Measurements from ENCODE around the gene NTRK3. TPM values are rescaled to one million over a fixed set of nuclear protein-coding genes. Genes with fewer than 3 reads are reported as not detected.

NTRK3 gene
- total RNA-seq, 1 experiment from 2014 or later, result not detected

GRCh38 chr15:88241461-88241860, 15.1 kb downstream of the NTRK3 start:
- intact Hi-C loops (cut with micrococcal nuclease), result no loop called here
- H2AFZ ChIP-seq (ENCODE audit: low read length), result no peak overlapping the region
- H3K4me3 ChIP-seq (ENCODE audit: low read length), result no peak overlapping the region
- H4K20me1 ChIP-seq (ENCODE audit: low read length), result no peaks in the 10 kb centered on the region
- H3K9me2 ChIP-seq (replicated peaks; ENCODE audit: low read length), result no peaks in the 10 kb centered on the region
- ChIA-PET CTCF (no interaction called here), POLR2A (ENCODE audit: unreplicated experiment) (no interaction called here)
- no peaks in the 10 kb centered on the region for H3K9me3 ChIP-seq (ENCODE audit: low read length)
- no TSS peak for BruUV-seq (replicated peaks)
- no peaks in the 10 kb centered on the region for H3K27me3 ChIP-seq (ENCODE audit: low read length)
- no peak for DNase-seq
- no peak overlapping the region for H3K27ac ChIP-seq (ENCODE audit: low read length)
- no peaks in the 10 kb centered on the region for H3K79me2 ChIP-seq (ENCODE audit: low read length)
- TF ChIP-seq EZH2phosphoT487 (IDR thresholded peaks at IDR 0.05; ENCODE audit: borderline replicate concordance, low read length), result no peak
- no peak for TF ChIP-seq CTCF (conservative IDR thresholded peaks at IDR 0.05; ENCODE audit: low read depth, low read length)
- H3K36me3 ChIP-seq (ENCODE audit: low read depth, low read length), result no peaks in the 10 kb centered on the region
- no peaks in the 10 kb centered on the region for H3K4me1 ChIP-seq (ENCODE audit: insufficient read depth, low read length)
- H3K4me2 ChIP-seq (ENCODE audit: low read length), result no peak overlapping the region
- H3K9ac ChIP-seq (ENCODE audit: low read length), result no peak overlapping the region
- ATAC-seq, result no peak
- no peaks in the 10 kb centered on the region for H3F3A ChIP-seq (ENCODE audit: low read length, unreplicated experiment)

GRCh38 chr15:88241060-88241459, 15.5 kb downstream of the NTRK3 start:
- Histone ChIP-seq H3K9me2 (replicated peaks; ENCODE audit: low read length) (no peaks in the 10 kb centered on the region), H2AFZ (ENCODE audit: low read length) (no peak overlapping the region), H3K9me3 (ENCODE audit: low read length) (no peaks in the 10 kb centered on the region), H3K4me3 (ENCODE audit: low read length) (no peak overlapping the region), H3K4me1 (ENCODE audit: insufficient read depth, low read length) (no peaks in the 10 kb centered on the region), H3K4me2 (ENCODE audit: low read length) (no peak overlapping the region), H3K79me2 (ENCODE audit: low read length) (no peaks in the 10 kb centered on the region), H3F3A (ENCODE audit: low read length, unreplicated experiment) (no peaks in the 10 kb centered on the region), H3K27ac (ENCODE audit: low read length) (no peak overlapping the region), H3K9ac (ENCODE audit: low read length) (no peak overlapping the region), H4K20me1 (ENCODE audit: low read length) (no peaks in the 10 kb centered on the region), H3K27me3 (ENCODE audit: low read length) (no peaks in the 10 kb centered on the region), H3K36me3 (ENCODE audit: low read depth, low read length) (no peaks in the 10 kb centered on the region)
- ChIA-PET POLR2A (ENCODE audit: unreplicated experiment) (no interaction called here), CTCF (no interaction called here)
- DNase-seq, result no peak
- TF ChIP-seq CTCF (conservative IDR thresholded peaks at IDR 0.05; ENCODE audit: low read depth, low read length) (no peak), EZH2phosphoT487 (IDR thresholded peaks at IDR 0.05; ENCODE audit: borderline replicate concordance, low read length) (no peak), EZH2 (IDR thresholded peaks at IDR 0.05; ENCODE audit: low read length, unreplicated experiment) (no peak)
- no TSS peak for BruUV-seq (replicated peaks)
- intact Hi-C loops (cut with micrococcal nuclease), result no loop called here
- no peak for ATAC-seq

GRCh38 chr15:88239594-88239993, 16.9 kb downstream of the NTRK3 start:
- CTCF ChIA-PET, result no interaction called here
- TF ChIP-seq EZH2phosphoT487 (IDR thresholded peaks at IDR 0.05; ENCODE audit: borderline replicate concordance, low read length) (no peak), EZH2 (IDR thresholded peaks at IDR 0.05; ENCODE audit: low read length, unreplicated experiment) (no peak), CTCF (conservative IDR thresholded peaks at IDR 0.05; ENCODE audit: low read depth, low read length) (no peak)
- intact Hi-C loops (cut with micrococcal nuclease), result no loop called here
- no peak for DNase-seq
- H3F3A ChIP-seq (ENCODE audit: low read length, unreplicated experiment), result no peaks in the 10 kb centered on the region
- no peak overlapping the region for H3K27ac ChIP-seq (ENCODE audit: low read length)
- no peak overlapping the region for H3K4me2 ChIP-seq (ENCODE audit: low read length)
- H3K36me3 ChIP-seq (ENCODE audit: low read depth, low read length), result no peaks in the 10 kb centered on the region
- no TSS peak for BruUV-seq (replicated peaks)
- no peaks in the 10 kb centered on the region for H3K9me3 ChIP-seq (ENCODE audit: low read length)
- H2AFZ ChIP-seq (ENCODE audit: low read length), result no peak overlapping the region
- H3K4me3 ChIP-seq (ENCODE audit: low read length), result no peak overlapping the region
- H3K9me2 ChIP-seq (replicated peaks; ENCODE audit: low read length), result no peaks in the 10 kb centered on the region
- no peak overlapping the region for H3K9ac ChIP-seq (ENCODE audit: low read length)
- H3K4me1 ChIP-seq (ENCODE audit: insufficient read depth, low read length), result no peaks in the 10 kb centered on the region
- H3K27me3 ChIP-seq (ENCODE audit: low read length), result no peaks in the 10 kb centered on the region
- ATAC-seq, result no peak
- no peaks in the 10 kb centered on the region for H3K79me2 ChIP-seq (ENCODE audit: low read length)
- POLR2A ChIA-PET (ENCODE audit: unreplicated experiment), result no interaction called here
- H4K20me1 ChIP-seq (ENCODE audit: low read length), result no peaks in the 10 kb centered on the region

All from PC-3 (cell line).